Endothelial cell of umbilical vein (primary cell): ENCODE data around the gene MAP10. TPM values are rescaled to one million over a fixed set of nuclear protein-coding genes. Genes with fewer than 3 reads are reported as not detected.

Experiments used
- BruUV-seq: library from RNA; stranded (reverse); fragments of 400-500 nt; replicated peaks from 2 replicates; lab custom pipeline; 2021; lab: Mats Ljungman, UMichigan
- CTCF ChIA-PET: fragments of 300-600, 350-600 bp; sonication (Branson Sonifier 250); formaldehyde crosslinking; loops from one replicate; lab custom pipeline; 2021; ENCODE audit warnings: antibody characterized with exemption, inconsistent platforms; lab: Charles Lee
- POLR2A ChIA-PET: fragments of 300-600, 350-600 bp; sonication (Branson Sonifier 250); formaldehyde crosslinking; loops from one replicate; lab custom pipeline; 2021; ENCODE audit warnings: antibody characterized with exemption, inconsistent platforms; lab: Charles Lee
- DNase-seq: peaks from one replicate; pipeline ENCODE4 v3.0.0-alpha.2; 2011; ENCODE audit warnings: low read depth, low spot score
- FAIRE-seq: peaks from 2 replicates; lab custom pipeline; 2011; peaks lifted over from hg19 to GRCh38; lab: Jason Lieb, UNC
- H2AFZ ChIP-seq: 2 replicates; pipeline ENCODE4 v1.6.0; 2012; ENCODE audit warnings: low read depth, low read length, control low read depth, inconsistent platforms
- H3K27ac ChIP-seq: 2 replicates; pipeline ENCODE4 v1.5.1; 2011; ENCODE audit warnings: low read depth, mild to moderate bottlenecking, control low read depth, low read length, moderate library complexity; ENCODE audit not compliant: insufficient read depth
- H3K27me3 ChIP-seq, 2 experiments: 2 replicates each; pipeline versions ENCODE4 v1.6.0 to v1.6.1; 2011; ENCODE audit warnings: low read length in 2 of 2, mixed read lengths in 1 of 2; ENCODE audit not compliant: control insufficient read depth in 2 of 2, insufficient read depth in 2 of 2
- H3K36me3 ChIP-seq, 2 experiments: 2 replicates in 1 of 2; 3 replicates in 1 of 2; pipeline ENCODE4 v1.5.1; 2011; ENCODE audit warnings: low read length in 2 of 2, mild to moderate bottlenecking in 1 of 2, moderate library complexity in 1 of 2; ENCODE audit not compliant: control insufficient read depth in 2 of 2, insufficient read depth in 2 of 2; ENCODE audit errors: extremely low read depth in 1 of 2
- H3K4me1 ChIP-seq: 3 replicates; pipeline ENCODE4 v1.5.1; 2011; ENCODE audit warnings: mild to moderate bottlenecking, low read length; ENCODE audit not compliant: control insufficient read depth, insufficient read depth; ENCODE audit errors: extremely low read depth
- H3K4me2 ChIP-seq: 2 replicates; pipeline ENCODE4 v1.6.1; 2011; ENCODE audit warnings: low read length, control low read depth, mixed read lengths; ENCODE audit not compliant: insufficient read depth
- H3K4me3 ChIP-seq, 3 experiments: fragments of 200-600 bp in 1 of 3; sonication (generic), shearing (Covaris generic) in 1 of 3; replicated peaks in 1 of 3; 2 replicates each; pipeline ENCODE4 v1.5.1; 2011 to 2016; ENCODE audit warnings: control low read depth in 3 of 3, low read length in 3 of 3, mild to moderate bottlenecking in 2 of 3, inconsistent platforms in 1 of 3, low read depth in 1 of 3, moderate library complexity in 1 of 3; ENCODE audit not compliant: insufficient read depth in 1 of 3
- H3K79me2 ChIP-seq: 2 replicates; pipeline ENCODE4 v1.6.0; 2012; ENCODE audit warnings: low read length, inconsistent platforms; ENCODE audit not compliant: control insufficient read depth, insufficient read depth
- H3K9ac ChIP-seq: replicated peaks from 2 replicates; pipeline ENCODE3; 2011; ENCODE audit warnings: low read length, control low read depth; ENCODE audit not compliant: insufficient read depth; ENCODE audit errors: extremely low read depth
- H3K9me1 ChIP-seq: replicated peaks from 3 replicates; pipeline ENCODE4 v1.6.0; 2011; ENCODE audit warnings: mild to moderate bottlenecking, low read length; ENCODE audit not compliant: control insufficient read depth, insufficient read depth; ENCODE audit errors: extremely low read depth
- H3K9me3 ChIP-seq: replicated peaks from 2 replicates; pipeline ENCODE4 v1.5.1; 2012; ENCODE audit warnings: low read length, inconsistent platforms; ENCODE audit not compliant: control insufficient read depth, insufficient read depth
- H4K20me1 ChIP-seq: replicated peaks from 2 replicates; pipeline ENCODE3; 2011; ENCODE audit warnings: mild to moderate bottlenecking, low read length; ENCODE audit not compliant: control insufficient read depth, insufficient read depth; ENCODE audit errors: extremely low read depth
- CTCF ChIP-seq, 2 donors: IDR thresholded peaks; 1 replicate in 1 of 2; 2 replicates in 1 of 2; pipeline ENCODE4 v1.5.1; 2011; ENCODE audit warnings: low read length in 2 of 2, mild to moderate bottlenecking in 2 of 2, moderate library complexity in 2 of 2, control low read depth in 1 of 2, inconsistent platforms in 1 of 2, low read depth in 1 of 2; ENCODE audit not compliant: insufficient read depth in 1 of 2; ENCODE audit errors: extremely low read depth in 1 of 2
- EZH2 ChIP-seq: IDR thresholded peaks from 2 replicates; pipeline ENCODE4 v1.6.1; 2012; ENCODE audit warnings: borderline replicate concordance, low read depth, mild to moderate bottlenecking, moderate library complexity, low read length, inconsistent platforms; ENCODE audit not compliant: severe bottlenecking
- FOS ChIP-seq: IDR thresholded peaks from 2 replicates; pipeline ENCODE4 v1.6.1; 2011; ENCODE audit warnings: mild to moderate bottlenecking, low read length, moderate library complexity, borderline replicate concordance; ENCODE audit not compliant: insufficient read depth
- GATA2 ChIP-seq: IDR thresholded peaks from 2 replicates; pipeline ENCODE4 v1.7.0; 2011; ENCODE audit warnings: low read depth, mild to moderate bottlenecking, moderate library complexity, mixed read lengths, low read length; ENCODE audit not compliant: insufficient read length, insufficient read depth
- JUN ChIP-seq: IDR thresholded peaks from 2 replicates; pipeline ENCODE4 v1.6.1; 2011; ENCODE audit warnings: borderline replicate concordance, low read depth; ENCODE audit not compliant: insufficient read length, insufficient read depth
- MAX ChIP-seq: IDR thresholded peaks from 2 replicates; pipeline ENCODE4 v1.6.1; 2011; ENCODE audit not compliant: insufficient read depth, insufficient read length
- MYC ChIP-seq: IDR thresholded peaks from one replicate; pipeline ENCODE4 v1.6.1; 2011; ENCODE audit warnings: mild to moderate bottlenecking, low read depth, low read length
- POLR2A ChIP-seq: IDR thresholded peaks from 2 replicates; pipeline ENCODE4 v1.6.1; 2012; ENCODE audit warnings: low read depth, mild to moderate bottlenecking, control low read depth, low read length
- POLR2AphosphoS5 ChIP-seq: IDR thresholded peaks from 2 replicates; pipeline ENCODE4 v1.6.1; 2012; ENCODE audit warnings: low read depth, mild to moderate bottlenecking, control low read depth, low read length, moderate library complexity; ENCODE audit not compliant: insufficient read depth
- dilution Hi-C: fragments of 300-500 bp; cut with MboI; formaldehyde crosslinking; loops from one replicate; pipeline ENCODE4 v1.15.0; 2019; ENCODE audit warnings: low sequenced_read_pairs; ENCODE audit not compliant: extremely low pct_ligation_motif_present
- intact Hi-C: fragments of 100-400 bp; cut with micrococcal nuclease; formaldehyde crosslinking; loops from one replicate; pipeline ENCODE4 v1.10.0; 2022
- polyA plus RNA-seq, 4 experiments: library from polyadenylated mRNA; depleted of rRNA in 3 of 4; stranded (reverse) in 3 of 4; unstranded in 1 of 4; fragments of >200 nt; gene quantifications; 2 replicates each; pipeline versions ENCODE4 v1.2.1 to v1.2.3, GENCODE V29; 2011 to 2012; ENCODE audit warnings: missing spikeins in 1 of 4
- total RNA-seq: library from RNA; stranded (reverse); gene quantifications from 2 replicates; pipeline ENCODE4 v1.2.3, GENCODE V29; 2021

The MAP10 gene
- total and polyA plus RNA-seq, 2 donors (not counting 3 experiments of a cell fraction or from before 2014, with no cell fraction given): 0.88 to 2.0 TPM

- TF ChIP-seq POLR2AphosphoS5: no peak
- TF ChIP-seq MYC: no peak
- no peak for TF ChIP-seq FOS
- TF ChIP-seq GATA2: no peak
- TF ChIP-seq MAX: no peak
- TF ChIP-seq CTCF (IDR thresholded peaks at IDR 0.05; ENCODE audit: extremely low read depth in 1 of 2, insufficient read depth in 1 of 2, low read depth in 1 of 2, low read length in 2 of 2): no peak
- TF ChIP-seq POLR2A: no peak
- no peak for TF ChIP-seq EZH2
- no peak for TF ChIP-seq JUN
- H4K20me1 ChIP-seq: no peaks in the 10 kb centered on the region
- FAIRE-seq (no peak), DNase-seq (no peak)
- no peaks in the 10 kb centered on the region for H3K27me3 ChIP-seq
- H3K4me2 ChIP-seq: no peak overlapping the region
- no peaks in the 10 kb centered on the region for H3K9me1 ChIP-seq
- no peak overlapping the region for H2AFZ ChIP-seq
- CTCF ChIA-PET: interaction anchor here (1.3 kb wide), 1 partner anchor 15 kb away, joined by 4 read pairs; no protein-coding TSS in a partner anchor
- intact Hi-C loops: loop anchor here (5.0 kb wide), 2 partner anchors 299 to 429 kb away; no protein-coding TSS in a partner anchor
- dilution Hi-C loops: no loop called here
- no peaks in the 10 kb centered on the region for H3K36me3 ChIP-seq
- H3K9me3 ChIP-seq: no peaks in the 10 kb centered on the region
- no peak overlapping the region for H3K4me3 ChIP-seq
- H3K79me2 ChIP-seq: no peaks in the 10 kb centered on the region
- BruUV-seq: no TSS peak
- H3K27ac ChIP-seq: no peak overlapping the region
- no peaks in the 10 kb centered on the region for H3K4me1 ChIP-seq
- H3K9ac ChIP-seq: no peak overlapping the region
- POLR2A ChIA-PET: no interaction called here
These were observed 8.5 kb downstream of the MAP10 start for GRCh38 chr1:232813760-232814159.
